GM23248 (cell line): ENCODE results near the gene FNTB.

Source experiments
- EZH2 ChIP-seq: fragments of 200-600 bp; sonication (generic); IDR thresholded peaks from 2 replicates; pipeline ENCODE4 v1.6.1; 2018; ENCODE audit warnings: antibody characterized with exemption, mild to moderate bottlenecking; ENCODE audit not compliant: insufficient read depth, poor library complexity, severe bottlenecking
- EZH2phosphoT487 ChIP-seq: fragments of 200-600 bp; sonication (generic); IDR thresholded peaks from 2 replicates; pipeline ENCODE4 v1.6.1; 2018; ENCODE audit warnings: antibody characterized with exemption, moderate library complexity, mild to moderate bottlenecking, low read depth; ENCODE audit not compliant: insufficient read depth

- no peak for TF ChIP-seq EZH2phosphoT487
- no peak for TF ChIP-seq EZH2
Measured at GRCh38 chr14:65026526-65026925, 39.8 kb downstream of the FNTB start.
